ENCODE results near the gene RFC2.
A peak's percentile ranks its signal among the peaks of the same experiment; 100 is the strongest.

Gene RFC2

DNA sequence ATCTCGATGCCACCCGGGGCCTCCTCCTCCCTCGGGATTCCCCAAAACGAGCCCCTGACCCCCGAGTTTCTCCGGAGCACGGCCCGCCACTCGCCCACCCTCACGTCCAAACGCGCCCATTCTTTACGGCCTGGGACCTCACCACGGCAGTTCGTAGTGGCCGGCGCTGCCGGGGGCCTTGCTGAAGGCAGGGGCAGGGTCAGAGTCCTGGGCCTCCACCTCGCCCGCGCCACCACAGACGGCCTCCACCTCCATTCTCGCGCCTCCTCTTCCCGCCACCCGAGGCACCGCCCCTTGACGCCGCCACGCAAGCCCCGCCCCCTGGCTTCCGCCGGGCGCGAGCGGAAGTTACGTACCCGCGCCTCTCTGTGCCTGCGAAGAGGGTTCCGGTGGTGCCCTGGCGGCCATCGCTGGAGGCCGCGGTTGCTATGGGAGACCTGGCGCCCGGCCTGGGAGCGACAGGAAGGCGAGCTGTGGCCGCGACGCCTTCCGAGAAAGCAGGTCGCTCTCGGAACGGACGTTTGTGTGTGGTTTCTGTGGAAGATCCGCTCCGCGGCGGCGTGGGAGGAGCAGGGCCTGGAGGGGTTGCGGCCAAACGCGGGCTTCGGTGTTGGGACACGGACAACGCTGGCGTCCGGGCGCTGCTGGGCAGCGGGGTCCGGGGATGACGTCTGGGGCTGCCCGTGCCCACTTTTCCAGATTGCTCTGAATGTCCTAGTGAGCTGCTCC is at the start of gene RFC2:
RFC2 (minus strand) TSS at position 271 of the 729 bp plus-strand sequence; CDS start at position 255, 16 bp downstream.
- peak; percentile 98 for DNase-seq

- no peak for DNase-seq
Observed at GRCh38 chr7:74302745-74303221, 48.6 kb upstream of the RFC2 start.

GRCh38 chr7:74300926-74301325 is 46.7 kb upstream of the RFC2 start:
- no peak for DNase-seq

DNA sequence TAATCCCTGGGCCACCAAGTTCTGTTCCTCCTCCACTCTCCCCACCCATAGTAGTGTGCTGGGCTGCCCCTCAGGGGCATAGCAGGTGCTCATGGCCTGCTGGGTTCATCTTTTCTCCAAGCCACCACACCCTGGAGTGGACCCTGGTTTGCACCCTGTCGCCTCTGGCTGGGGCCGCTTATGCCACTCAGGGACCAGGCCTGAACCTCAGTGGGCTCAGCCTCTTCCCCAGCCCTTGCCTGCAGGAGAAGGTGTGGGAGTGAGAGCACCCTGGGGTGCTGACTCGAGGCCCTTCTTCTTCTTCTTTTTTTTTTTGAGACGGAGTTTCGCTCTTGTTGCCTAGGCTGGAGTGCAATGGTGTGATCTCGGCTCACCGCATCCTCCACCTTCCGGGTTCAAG is 45.2 kb upstream of the RFC2 start:
- no peak for DNase-seq

GRCh38 chr7:74297516-74298233 is 43.5 kb upstream of the RFC2 start:
- DNase-seq = no peak

DNA sequence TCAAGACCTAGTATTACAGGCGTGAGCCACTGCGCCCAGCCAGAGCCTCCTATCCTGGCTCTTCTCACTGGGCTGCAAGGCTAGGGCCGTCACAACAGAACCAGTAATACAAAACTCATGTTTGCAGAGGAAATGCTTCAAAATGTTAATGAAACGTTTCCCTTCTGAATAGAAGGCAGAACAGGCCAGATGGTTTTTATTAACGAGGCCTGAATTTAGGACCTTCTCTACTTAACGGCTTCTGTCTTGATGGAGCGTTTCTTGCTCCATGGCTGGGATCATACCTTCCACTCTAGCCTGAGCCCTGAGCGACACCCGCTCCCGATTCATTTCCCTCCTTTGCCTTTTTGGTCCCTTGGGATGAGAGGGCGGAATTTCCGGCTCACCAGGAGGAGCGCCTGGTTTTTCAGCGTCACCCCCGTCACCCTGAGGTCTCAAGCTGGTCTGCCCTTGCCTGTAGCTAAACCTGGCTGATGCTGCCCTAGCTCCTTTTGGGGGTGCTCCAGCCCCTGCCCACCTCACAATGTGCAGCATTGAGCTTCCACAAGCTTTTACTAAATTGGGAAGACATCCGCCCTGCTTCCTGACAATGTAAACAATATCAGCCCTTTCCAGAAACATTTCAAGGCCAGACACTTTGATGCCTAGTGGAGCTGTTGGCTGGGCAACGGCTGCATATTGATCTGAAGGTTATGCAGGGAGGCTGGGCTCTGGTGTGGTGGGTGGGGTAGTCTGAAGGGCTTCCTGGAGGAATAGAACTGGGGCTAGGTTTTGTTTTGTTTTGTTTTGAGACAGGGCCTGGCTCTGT is 40.2 kb upstream of the RFC2 start:
- DNase-seq = no peak

DNA sequence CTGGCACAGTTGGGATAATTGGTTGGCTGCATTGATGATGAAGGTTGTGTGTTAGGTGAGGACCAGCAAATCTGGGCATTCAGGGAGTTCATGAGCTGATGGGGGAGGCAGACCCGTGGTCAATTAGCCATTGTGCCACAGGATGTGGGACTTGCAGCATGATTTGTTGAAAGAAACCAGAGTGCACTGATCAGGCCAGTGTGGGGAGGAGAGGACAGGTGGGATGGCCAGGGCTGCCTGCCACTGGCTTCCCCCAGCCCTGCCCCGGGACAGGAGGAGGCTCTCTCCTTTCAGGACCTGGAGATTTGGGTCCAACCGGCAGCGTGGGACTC is 39.3 kb upstream of the RFC2 start:
- DNase-seq = no peak

DNA sequence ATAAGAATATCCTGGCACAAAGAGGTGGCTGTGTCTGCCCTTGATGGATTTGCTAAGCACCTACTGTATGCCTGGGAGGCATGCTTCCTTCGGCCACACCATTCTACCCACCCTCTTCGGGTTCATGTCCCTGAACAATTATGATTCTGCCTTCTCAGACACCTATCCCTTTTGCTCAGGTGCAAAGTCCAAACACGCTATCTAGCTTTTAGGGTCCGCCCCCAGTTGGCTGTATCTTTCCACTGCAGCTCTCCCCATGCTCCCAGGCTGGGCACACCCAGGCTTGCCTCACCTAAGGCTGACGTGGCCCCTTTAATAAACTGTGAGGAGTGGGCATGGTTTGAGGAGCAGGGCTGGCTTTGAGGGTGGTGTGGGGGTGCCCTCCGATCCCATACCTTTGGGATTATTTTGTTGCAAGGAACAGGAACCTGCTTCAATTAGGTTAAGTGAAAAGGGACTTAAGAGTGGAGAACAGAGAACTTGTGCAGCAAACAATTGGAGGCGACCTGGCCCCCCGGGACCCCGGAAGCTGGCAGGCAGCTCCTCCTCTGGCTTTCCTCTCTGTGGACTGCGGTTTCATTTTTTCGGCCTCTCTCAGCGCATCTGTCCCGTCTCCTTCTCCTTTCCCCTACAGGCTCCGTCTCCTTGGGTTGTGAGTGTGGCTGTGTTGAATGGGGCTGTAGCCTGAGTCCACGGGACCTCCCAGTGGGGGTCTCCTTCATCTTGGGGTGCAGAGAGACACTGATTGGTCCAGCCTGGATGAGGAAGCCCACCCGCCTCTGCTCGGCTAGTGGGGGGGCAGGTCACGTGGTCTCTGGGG is 38.8 kb upstream of the RFC2 start:
- no peak for DNase-seq

DNA sequence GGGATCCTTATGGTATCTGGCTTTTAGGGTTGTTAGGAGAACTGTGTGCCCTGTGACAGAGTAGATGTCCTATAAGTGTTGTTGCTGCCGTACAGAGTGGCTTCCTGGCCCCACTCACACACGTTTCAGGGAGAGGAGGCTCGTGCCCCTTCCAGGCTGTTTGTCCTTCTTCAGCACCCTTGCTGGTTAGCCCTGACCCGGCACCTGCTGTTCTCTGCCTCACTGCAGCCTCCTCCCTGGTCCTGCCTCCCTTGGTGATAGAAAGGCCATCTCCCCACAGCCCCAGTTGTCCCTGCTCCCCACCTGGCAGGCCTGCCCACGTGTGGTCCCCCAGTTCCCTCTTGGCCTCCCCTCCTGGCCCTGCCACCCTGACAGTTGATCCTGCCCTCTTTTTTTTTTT is 37.3 kb upstream of the RFC2 start:
- no peak for DNase-seq

DNA sequence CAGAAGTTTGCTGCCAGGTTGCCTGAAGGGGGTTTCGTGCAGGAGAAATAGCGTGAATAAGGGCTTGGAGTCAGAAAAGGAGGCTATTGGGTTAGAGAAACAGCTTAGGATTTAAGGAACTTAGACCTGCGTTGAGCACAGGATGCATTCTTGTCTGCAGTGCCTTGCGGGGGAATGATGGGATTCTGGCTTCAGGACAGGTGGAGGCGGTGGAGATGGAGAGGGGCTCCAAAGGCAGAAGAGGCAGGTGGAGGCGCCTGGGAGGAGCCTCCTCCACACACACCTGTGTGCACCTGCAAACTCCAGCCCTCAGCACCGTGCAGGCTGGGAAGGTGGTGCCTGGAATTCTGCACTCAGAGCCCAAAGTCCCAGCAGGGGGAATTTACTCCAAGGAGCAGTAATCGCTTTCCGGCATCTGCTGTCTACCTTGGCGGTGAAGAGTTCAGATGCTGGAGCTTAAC is 36.8 kb upstream of the RFC2 start:
- DNase-seq = no peak

DNA sequence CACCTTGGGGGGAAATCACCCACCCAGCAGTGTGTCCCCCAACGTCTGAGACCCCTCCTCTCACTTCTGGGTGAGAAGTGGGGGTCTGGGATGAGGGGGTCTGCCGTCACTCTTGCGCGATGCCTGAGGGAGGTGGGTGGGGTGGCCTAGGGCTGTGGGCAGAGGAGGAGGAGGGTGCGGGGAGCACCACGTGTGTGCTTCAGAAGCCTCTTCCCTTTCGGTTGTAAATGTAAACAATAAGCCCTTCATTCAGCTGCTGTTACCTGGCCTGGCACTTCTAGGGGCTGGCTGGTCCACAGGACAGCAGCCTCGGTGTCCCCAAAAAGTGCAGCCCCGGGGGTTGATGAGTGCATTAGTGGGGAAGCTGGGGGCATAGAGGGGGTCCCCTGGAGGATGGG is 36.4 kb upstream of the RFC2 start:
- no peak for DNase-seq

DNA sequence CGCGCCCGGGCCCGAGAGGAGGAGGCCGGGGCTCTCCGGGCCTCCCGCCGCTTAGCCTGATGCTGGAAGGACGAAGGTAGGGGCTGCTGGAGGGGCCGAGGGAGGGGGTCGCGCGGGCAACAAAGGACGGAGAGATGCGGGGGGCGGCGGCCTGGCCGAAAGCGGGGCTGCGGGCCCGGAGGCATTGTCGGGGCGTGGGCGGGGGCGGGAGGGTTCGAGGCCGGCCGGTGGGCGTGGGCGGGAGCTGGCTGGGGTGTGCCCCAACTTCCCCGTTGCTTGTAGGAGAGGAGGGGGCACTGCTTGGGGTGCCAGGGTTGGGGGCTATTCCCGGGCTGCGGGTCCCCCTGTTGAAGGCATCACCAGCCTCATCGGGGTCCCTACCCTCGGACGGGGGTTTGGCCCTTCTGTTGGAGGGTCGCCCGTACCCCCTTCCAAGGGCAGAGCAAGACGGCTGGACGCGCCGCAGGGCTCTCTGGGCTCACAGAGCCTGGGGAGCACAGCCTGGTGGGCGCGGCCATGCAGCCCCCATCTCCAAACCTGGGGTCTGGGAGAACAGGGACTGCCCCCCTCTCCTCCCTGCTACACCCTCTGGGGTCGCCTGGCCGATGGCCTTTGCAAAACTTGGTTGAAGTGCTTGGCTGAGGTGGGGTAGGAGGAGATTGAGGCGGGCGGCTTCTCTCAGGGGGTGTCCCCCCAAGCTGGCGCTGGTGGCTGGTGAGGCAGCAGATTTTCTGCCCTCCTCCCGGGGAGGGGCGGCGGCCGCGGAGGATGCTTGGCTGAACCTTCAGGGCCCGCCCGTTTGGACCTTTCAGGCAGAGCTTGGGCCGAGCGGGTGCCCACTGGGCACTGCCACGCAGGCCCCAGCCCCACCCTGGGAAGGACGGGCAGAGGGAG is 35.7 kb upstream of the RFC2 start:
- DNase-seq = peak; percentile 39

DNA sequence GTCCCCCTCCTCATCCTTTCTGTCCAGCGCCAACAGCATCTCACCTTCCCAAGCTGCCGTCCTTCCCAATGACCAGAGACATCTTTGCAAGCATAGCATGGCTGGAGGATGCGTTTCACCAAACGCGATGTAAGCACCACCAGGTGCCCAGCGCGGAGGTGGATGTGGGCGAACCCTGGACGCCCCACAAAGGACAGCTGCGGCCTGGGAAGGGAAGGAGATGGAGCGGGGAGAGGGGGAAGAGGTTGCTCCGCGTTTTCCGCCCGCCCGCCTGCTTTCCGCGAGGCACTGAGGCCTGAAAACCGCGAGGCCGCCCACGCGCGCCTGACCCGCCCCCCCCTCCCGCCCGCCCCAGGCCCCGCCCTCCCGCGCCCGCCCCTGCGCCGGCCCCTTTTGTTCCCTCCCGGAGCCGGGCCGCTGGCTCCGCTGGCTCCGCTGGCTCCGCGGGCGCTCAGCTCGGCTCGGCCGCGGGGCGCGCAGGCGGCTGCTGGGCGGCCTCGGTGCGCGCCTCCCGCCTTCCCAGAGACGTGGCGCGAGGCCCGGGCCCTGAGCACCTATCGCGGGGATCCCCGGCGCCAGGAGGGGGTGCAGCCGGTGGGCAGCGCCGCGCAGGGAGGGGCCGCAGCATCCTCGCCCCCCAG is 34.9 kb upstream of the RFC2 start, which contains the start of gene CLIP2:
CLIP2 (plus strand) TSS at position 390 of the 641 bp plus-strand sequence. CDS start 28,140 bp downstream, outside the sequence.
- DNase-seq = peak; percentile 92

DNA sequence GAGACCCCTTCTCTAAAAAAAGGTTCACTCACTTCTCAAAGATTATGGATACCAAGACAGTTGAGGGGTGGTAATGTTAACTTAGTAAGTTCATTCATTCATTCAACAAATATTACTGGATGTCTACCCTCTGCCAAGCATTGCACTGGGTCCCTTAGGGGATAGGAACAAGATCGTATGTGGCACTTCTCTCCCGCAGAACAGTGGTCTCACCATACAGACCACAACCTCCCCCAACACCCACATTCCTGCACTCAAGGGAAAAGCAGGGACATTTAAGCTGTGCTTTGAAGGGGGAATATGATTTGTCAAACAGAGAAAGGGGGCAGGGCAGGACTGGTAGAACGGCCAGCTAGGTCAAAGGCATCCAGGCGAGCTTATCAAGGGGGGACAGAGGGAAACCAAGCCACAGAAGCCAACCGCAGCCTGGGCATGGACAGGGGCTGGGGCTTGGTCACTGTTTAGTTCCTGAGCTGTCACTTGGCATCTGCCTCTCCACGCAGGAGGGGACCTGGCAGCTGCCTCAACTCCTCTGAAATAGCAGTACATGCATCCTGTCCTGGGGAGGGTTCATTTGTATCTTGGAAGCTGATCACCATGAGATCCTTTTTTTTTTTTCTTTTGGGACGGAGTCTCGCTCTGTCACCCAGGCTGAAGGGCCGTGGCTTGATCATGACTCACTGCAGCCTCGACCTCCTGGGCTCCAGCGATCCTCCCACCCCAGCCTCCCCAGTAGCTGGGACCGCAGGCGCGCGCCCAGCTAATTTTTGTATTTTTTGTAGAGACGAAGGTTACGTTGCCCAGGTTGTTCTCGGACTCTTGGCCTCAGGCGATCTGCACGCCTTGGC is 34.1 kb upstream of the RFC2 start:
- DNase-seq = no peak

DNA sequence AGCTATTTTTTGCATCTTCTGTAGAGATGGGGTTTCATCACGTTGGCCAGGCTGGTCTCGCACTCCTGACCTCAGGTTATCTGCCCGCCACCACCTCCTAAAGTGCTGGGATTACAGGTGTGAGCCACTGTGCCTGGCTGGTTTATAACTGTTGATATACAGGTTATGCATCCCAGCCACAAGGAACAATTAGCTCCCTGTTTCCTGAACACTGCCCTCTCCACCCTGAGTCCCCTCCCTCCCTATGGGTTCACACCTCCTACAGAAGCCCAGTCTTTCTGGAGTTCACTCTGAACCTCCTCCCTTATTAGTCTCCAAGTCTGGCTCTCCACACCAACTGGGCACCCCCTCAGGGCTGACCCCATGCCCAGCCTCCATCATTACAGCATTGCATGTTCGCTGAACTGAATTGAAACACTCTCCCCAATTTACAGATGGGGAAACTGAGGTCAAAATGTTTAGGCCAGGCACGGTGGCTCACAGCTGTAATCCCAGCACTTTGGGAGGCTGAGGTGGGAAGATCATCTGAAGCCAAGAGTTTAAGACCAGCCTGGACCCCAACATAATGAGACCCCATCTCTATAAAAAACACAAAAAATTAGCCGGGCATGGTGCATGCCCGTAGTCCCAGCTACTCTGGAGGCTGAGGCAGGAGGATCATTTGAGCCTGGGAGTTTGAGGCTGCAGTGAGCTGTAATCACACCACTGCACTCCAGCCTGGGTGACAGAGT is 33.3 kb upstream of the RFC2 start:
- DNase-seq = no peak

- DNase-seq = no peak
Observed at GRCh38 chr7:74286131-74286530, 31.9 kb upstream of the RFC2 start.

DNA sequence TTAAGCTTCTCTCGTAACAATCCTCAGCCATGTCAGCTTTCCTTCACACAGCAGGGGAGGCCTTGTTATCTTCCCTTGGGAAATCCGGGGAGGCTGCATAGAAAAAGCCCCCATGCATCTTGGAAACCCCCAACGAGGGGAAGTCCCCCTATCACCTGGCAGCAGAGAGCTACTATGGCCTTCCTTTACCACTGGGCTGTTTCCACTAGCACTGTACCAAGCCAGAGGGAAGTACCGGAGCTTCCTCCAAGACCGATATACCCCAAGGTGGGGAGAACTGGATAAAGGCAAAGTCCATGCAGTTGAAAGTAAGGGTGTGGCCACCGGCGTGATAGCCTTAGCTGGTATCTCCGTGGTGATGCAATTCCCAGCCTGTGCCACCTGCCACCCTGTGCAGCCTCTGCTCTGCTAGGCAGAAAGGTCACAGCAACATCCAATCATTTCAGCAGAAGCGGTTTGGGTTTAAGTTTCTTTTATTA is 30.6 kb upstream of the RFC2 start:
- no peak for DNase-seq

GRCh38 chr7:74283858-74284447 is 29.8 kb upstream of the RFC2 start:
- peak; percentile 76 for DNase-seq

All from suppressor macrophage treated with lipopolysaccharide for 4 hours (primary cell).